Suprapubic skin (tissue), 4 donors: ENCODE measurements around the gene SPIRE2.

Source experiments
- CTCF ChIP-seq, 2 donors: fragments of 200-600 bp in 1 of 2; fragments of 450-650 bp in 1 of 2; sonication (generic) in 1 of 2; IDR thresholded peaks; one replicate each; pipeline ENCODE4 v1.5.1; 2016 to 2019; ENCODE audit warnings: antibody characterized with exemption in 2 of 2, mild to moderate bottlenecking in 1 of 2, moderate library complexity in 1 of 2
- EP300 ChIP-seq: sonication (generic); formaldehyde crosslinking; IDR thresholded peaks from one replicate; pipeline ENCODE4 v1.6.1; 2017; ENCODE audit warnings: antibody characterized with exemption
- POLR2A ChIP-seq, 2 donors: fragments of 450-650 bp; IDR thresholded peaks; one replicate each; pipeline ENCODE4 v1.6.1; 2017; ENCODE audit warnings: antibody characterized with exemption in 2 of 2, mild to moderate bottlenecking in 2 of 2, moderate library complexity in 2 of 2
- POLR2AphosphoS5 ChIP-seq, 3 donors: sonication (generic); formaldehyde crosslinking; IDR thresholded peaks; one replicate each; pipeline ENCODE4 v1.6.1; 2017; ENCODE audit warnings: antibody characterized with exemption in 3 of 3

GRCh38 chr16:89843409-89844350, 15.4 kb downstream of the SPIRE2 start:
- TF ChIP-seq POLR2A (IDR thresholded peaks at IDR 0.05) (no peak), CTCF (IDR thresholded peaks at IDR 0.05) (no peak), POLR2AphosphoS5 (IDR thresholded peaks at IDR 0.05) (no peak), EP300 (no peak)
